IPS DF 4.7 (cell line): Measurements from ENCODE around the gene DCBLD2.
A peak's percentile ranks its signal among the peaks of the same experiment; 100 is the strongest.

Source experiments
- DNase-seq: peaks from one replicate; pipeline ENCODE4 v3.0.0-alpha.2; 2013; ENCODE audit warnings: low spot score; ENCODE audit errors: extremely low read depth

DCBLD2 gene, protein sequence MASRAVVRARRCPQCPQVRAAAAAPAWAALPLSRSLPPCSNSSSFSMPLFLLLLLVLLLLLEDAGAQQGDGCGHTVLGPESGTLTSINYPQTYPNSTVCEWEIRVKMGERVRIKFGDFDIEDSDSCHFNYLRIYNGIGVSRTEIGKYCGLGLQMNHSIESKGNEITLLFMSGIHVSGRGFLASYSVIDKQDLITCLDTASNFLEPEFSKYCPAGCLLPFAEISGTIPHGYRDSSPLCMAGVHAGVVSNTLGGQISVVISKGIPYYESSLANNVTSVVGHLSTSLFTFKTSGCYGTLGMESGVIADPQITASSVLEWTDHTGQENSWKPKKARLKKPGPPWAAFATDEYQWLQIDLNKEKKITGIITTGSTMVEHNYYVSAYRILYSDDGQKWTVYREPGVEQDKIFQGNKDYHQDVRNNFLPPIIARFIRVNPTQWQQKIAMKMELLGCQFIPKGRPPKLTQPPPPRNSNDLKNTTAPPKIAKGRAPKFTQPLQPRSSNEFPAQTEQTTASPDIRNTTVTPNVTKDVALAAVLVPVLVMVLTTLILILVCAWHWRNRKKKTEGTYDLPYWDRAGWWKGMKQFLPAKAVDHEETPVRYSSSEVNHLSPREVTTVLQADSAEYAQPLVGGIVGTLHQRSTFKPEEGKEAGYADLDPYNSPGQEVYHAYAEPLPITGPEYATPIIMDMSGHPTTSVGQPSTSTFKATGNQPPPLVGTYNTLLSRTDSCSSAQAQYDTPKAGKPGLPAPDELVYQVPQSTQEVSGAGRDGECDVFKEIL

DNA sequence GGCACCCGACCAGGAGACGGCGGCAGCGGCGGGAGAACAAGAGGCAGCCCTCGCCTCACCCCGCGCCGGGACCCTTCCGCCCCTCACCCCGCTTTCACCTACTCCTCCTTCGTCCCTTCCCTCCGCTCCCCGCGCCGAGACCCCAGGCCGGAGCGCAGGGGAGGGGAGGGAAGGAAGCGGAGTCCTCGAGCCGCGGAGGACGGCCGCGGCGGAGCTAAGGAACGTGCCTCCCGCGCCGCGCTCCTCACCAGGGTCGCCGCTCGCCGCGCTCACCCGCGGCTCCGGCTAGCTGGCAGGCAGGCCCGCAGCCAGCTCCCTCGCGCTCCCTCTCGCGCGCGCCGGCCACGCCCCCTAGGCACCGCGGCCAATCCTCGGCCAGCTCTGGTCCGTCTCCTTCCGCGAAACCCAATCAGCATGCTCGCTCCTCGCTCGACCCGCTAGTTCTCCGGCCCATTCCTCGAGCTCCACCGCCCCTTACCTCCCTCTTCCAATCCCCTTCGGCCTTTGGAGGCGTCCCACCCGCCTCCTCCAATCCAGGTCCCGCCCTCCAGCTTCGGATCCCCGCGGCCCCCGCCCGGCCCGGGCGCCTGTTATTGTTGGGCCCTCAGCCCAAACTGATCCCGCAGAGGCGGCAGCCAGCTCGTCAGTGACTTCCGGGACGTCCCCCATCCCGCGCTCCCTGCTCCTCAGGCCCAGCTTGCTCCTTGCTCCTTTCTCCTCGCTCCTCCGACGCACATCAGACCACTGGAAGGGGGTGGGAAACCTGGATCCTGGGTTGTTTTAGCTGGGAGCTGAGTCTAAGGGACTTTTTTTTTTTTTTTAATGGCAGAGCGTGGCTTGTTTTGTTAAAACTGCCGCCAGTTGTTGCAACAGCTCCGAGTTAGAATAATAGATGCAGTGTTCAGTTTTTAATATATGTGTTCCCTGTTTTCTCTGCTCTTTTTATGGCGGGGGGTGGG lies at the start of gene DCBLD2:
Gene DCBLD2, minus strand, starts transcription at position 304 of the 959 bp plus-strand sequence. CDS start 369 bp downstream, outside the sequence.
- DNase-seq, result peak; percentile 92

DNA sequence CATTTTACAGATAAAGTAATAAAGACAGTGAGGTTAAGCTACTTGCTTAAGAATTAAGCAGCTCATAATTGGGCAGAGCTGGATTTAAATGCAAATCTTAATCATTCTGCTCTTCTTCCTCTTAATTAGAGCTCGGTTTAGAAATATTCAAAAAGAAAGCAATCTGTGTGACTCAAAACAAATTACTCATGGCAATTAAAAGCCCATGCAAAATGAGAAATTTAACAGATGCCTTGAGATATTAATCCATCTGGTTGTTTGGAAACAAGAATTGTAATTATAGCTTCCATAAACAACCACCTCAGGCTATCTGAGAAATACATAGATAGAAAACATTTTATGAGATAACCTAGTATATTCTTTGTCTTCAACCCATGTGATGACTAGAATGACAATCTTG lies 44.2 kb upstream of the DCBLD2 start:
- DNase-seq, result no peak

DNA sequence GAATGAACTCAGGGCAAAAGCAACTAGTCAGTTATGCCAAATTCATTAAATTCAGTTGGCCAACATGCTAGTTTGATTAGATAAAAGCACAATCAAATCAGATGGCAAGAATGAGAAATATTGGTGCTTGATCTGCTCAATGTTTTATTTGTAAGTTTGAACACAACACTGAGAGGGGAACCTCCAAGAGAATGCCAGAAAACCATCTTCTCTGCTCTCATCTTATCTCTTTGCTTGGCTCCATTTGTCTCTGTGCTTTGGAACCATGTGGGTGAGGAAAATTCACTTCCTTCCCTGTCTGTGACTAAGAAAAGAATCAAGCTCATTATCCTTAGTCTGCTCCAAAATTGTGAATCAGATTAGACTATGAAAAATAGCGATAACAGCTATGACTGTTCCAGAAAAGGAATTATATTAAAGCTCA lies 43.6 kb upstream of the DCBLD2 start:
- no peak for DNase-seq

DNA sequence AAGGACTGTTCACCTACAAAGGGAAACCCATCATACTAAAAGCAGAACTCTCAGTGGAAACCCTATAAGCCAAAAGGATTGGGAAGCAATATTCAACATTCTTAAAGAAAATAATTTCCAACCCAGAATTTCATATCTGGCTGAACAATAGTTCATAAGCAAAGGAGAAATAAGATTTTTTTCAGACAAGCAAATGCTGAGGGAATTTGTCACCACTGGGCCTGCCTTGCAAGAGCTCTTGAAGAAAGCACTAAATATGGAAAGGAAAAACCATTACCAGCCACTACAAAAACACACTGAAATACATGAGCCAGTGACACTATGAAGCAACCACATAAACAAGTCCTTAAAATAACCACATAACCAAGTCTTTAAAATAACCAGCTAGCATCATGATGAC lies 28.9 kb upstream of the DCBLD2 start:
- DNase-seq, result no peak

DNA sequence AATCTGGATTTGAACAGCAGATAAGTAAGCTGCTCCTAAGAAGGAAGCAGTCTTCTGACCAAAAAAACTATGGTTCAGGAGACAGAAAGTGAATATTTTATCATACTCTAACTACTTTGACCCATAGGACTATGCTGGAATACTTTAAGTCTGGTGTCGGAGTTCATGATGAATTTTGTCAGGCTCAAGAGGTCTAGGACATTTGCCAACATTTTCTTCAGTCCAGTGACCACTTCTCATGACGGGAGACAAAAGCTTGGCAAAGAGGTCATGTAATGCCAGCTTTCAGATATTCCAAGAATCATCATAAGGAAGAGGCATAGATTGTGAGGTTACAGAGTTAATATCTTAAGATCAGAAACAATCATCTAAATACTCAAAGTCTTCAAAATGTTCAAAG lies 20.5 kb upstream of the DCBLD2 start:
- DNase-seq, result no peak

DNA sequence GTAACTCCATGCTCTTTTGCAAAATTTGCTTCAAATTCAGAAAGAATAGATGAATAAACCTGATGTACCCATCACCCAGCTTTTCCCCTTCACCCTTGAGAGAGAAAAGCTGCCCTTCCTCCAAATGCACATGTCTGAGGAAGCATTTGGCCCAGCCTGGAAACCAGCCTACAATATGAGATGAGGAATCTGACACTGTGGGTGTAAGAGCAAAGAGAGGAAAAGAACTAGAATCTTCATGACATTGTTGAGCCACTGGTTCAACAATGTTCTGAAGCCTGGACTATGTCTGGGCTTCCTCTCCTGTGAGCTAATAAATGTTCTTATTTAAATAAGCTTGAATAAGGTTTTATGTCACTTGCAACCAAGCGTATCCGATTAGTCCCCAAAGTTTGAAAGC lies 18.7 kb upstream of the DCBLD2 start:
- no peak for DNase-seq

DNA sequence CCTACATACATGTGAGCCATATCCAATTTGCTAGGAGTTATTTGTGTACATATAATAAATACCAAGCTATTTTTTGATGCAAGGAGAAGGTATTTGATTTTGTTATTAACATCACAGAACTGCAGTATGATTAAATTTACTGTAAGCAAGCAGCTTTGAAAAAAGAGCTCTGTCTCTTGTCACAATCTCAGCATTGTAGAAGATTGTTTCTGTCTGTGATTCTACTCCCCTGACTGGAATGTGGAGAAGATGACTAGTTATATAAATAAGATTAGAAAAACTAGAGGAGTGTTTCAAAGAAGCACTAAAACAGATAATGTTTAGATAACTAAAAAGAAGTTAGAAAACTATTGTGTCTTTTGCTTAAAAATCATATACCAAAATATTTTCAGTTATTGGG lies 17.1 kb upstream of the DCBLD2 start:
- no peak for DNase-seq

DNA sequence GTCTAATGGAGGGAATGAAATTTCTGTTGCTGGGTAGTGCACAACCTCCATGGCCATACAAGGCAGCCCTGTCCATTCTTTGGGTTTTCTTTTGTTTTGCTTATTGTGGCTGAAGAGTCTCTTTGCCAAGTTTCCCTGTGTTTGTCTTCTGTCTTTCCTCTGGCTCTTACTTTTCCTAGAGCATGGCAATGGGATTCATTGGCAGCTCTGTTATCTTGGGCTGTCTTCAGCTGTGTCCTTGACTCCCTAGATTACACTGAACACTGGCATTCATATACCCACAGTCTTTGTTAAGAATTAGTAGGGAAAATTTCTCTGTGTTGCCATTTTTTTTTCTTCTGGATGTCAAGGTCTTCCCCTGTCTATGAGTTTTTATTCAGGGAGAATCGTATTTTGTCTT lies 16.1 kb upstream of the DCBLD2 start:
- DNase-seq, result no peak

DNA sequence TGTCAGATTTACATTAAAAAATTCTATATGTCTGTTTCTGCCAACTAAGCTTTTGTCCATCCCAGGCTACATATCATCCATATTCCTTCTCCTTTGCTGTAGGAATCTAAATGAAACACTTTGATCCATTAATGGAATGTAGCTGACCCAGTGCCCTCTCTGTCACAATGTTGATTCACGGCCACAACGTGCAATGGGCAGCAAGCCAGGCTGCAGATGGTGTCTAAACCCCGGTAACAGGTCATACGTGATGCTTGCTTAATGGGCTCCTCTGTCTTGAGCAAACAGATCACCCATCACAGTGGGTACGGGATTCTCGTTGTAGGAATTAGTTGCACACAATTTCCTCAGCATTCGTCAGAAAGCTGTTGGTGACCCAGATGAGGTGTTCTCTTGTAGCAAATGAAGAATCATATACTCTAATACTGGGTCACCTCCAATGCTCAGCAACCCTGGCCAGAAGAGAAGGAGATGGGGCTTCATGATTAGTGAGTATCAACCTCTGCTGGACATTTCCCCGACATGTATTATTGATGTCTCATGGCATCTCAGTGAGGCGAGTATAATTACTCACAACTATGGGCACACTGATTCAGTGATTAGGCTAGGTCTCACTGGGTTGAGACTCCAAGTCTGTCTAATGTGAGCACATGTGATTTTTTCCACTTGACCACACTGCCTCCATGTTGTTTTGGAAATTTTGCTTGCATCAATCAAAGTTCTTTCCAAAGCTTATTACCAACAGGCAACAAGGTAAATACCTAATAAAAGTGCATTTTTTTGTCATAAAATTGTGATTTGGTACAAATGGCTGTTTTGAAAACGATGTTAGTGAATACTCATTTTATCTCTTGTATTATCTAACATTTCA lies 12.9 kb upstream of the DCBLD2 start:
- no peak for DNase-seq

DNA sequence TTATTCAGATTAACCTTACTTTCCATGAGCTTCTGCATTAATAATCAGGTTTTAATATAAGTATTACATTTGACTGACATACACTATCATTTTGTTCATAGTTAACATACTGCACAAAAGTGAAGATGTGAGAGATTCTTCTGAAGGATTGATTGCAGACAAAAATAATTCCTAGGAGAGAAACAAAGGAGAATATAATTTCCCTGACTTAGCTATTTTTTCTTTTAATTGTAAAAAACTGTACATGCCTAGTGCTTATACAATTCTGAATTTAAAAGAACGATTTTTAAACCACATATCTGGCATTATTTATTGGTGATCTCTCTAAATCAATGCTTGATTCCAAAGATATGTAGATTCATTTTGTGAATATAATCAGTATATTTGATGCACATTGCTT lies 11.0 kb upstream of the DCBLD2 start:
- DNase-seq, result no peak

DNA sequence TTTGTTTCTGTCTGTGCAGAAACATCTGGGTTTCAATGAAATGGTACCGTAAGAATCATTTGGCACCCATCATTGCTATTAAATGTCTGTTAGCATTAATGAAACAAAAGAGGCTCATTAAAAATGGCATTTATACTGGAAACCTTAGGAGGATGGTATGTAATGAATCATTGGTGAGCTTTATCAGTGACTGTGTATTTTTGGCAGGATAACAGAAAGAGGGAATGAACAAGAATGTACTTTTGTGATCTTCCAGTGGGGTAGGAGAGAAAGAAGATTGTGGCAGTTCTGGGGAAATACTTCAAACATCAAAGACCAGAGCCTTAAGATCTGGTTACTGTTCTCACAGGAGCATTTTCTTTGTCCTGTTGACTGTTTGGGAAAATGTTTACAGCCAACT lies 4.7 kb upstream of the DCBLD2 start:
- no peak for DNase-seq

DNA sequence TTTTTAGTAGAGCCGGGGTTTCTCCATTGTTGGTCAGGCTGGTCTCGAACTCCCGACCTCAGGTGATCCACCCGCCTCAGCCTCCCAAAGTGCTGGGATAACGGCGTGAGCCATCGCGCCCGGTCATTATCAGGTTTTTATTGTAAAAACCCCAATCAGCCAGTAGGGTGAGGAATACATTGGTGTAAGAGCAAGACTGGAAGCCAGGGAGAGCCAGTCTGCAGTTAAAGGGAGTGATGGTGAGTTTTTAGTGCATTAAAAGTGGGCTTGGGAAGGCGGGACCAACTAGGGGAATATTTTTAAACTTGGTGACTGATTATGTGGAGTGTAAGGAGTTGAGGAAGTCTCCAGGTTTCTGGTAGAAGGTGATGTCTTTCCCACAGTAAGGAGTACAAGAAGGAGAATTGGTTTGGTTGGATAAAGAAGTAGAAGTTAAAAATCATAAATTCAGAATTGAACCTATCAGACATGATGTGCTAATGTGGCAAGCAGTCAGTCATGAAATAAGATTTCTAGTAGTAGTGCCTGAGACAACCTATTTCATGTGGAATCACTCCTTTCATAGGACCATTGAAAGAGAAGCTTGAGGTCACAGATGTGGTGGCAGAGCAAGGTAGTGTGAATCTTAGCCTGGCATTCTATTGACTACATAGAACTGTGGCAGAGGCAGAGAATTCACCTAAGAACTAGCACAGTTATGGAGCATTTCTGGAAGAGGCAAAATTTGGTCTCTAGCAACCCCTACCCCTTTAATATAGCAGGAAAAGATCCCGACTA lies 2.4 kb upstream of the DCBLD2 start:
- no peak for DNase-seq

DNA sequence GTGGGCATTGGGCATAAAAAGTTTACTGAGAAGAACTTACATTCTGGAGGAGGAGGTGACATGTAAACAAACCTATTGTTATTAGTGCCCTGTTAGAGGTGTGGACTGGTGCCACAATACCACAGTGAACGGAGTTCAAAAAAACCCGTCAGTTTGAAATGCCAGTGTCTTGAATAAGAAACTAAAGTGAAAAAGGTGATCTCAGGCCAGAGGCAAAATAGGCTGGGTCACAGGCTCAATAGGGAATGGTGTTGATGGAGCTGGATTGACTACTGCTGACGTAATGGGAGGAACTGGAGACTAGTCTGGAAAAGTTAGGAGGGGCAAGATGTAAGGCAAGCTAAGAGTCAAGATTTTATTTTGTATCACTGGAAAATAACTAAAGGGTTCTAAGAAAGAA lies 1.6 kb upstream of the DCBLD2 start:
- DNase-seq, result no peak

DNA sequence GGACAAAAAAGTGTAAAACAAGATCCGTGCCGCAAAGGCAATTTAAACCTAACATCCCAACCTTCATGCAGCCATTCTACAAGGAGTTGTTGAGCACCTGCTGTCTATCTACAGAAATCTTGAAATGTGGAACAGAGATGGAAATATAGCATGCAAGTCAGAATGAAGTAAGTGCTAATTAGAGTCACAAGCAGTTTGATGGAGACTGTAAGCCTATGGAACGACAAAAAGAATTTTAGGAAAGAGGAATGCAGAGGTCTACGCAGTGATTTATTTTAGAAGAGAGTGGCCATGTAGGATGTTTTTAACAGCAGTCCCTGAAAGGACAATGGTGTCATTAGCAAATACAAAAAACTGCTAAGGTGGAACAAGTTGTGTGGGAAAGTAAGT lies 851 bp upstream of the DCBLD2 start:
- no peak for DNase-seq

DNA sequence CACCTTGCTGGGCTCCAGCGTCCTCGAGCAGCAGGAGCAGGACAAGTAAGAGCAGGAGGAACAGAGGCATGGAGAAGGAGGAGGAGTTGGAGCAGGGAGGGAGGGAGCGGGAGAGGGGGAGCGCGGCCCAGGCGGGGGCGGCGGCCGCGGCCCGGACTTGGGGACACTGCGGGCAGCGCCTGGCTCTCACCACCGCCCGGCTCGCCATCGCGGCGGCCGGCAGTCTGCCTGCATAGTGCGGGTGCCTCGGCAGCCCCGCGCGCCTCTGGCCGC lies 440 bp downstream of the DCBLD2 start:
- DNase-seq, result no peak

DNA sequence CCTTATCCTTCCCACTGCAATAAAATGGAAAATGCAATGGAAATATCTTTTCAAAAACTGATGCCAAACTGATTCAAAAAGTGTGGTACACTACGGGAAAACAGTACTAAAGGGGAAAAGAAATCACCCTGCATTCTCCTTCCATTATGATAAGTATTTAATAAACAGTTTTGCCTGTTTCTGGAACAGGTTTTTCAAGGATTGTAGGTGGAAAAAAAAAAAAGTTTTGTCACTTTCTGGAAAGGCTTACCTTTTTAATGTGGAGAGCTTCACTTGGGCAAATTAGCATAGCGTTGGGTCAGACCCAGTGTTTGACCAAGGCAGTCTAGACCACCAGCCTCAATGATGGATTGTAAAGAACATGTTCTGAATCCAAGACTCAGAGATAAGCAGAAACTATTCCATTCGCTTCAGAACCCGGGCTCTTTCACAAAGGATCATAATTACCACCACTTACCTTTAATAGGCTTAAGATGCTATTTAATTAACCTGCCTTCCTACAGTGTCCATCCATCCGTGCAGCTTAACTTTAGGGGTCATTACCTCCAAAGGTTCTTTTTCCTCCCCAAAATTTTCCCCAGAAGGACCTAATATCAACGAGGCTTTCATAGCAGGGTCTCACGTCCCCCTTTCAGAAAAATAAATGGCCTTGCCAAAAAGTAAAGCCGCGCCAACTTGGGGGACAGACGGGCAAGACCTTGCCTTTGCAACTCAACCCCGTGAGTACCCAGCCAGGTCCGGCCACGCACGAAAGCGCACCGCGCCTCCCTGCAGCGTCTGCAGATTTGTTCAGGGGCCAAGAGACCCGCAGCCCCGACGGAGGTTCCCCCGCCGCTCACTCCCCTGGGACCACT lies 1.0 kb downstream of the DCBLD2 start:
- no peak for DNase-seq

DNA sequence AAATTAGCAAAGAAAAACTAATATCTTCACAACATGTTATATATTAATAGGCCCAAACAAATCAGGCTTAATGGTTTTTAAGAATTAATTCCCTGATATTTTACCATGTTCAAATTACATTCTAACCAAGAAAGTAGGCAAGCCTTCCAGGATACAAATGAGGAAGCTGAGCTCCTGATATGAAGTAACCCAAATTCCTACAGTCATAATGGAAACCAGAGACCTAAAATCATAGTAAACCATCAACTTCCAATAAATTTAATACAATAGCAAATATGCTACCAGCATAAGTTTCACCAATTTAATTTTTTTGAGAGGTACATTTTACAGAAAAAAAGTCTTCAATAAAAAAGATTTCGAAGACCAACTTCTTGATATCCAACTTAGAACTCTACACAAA lies 3.8 kb downstream of the DCBLD2 start:
- no peak for DNase-seq

DNA sequence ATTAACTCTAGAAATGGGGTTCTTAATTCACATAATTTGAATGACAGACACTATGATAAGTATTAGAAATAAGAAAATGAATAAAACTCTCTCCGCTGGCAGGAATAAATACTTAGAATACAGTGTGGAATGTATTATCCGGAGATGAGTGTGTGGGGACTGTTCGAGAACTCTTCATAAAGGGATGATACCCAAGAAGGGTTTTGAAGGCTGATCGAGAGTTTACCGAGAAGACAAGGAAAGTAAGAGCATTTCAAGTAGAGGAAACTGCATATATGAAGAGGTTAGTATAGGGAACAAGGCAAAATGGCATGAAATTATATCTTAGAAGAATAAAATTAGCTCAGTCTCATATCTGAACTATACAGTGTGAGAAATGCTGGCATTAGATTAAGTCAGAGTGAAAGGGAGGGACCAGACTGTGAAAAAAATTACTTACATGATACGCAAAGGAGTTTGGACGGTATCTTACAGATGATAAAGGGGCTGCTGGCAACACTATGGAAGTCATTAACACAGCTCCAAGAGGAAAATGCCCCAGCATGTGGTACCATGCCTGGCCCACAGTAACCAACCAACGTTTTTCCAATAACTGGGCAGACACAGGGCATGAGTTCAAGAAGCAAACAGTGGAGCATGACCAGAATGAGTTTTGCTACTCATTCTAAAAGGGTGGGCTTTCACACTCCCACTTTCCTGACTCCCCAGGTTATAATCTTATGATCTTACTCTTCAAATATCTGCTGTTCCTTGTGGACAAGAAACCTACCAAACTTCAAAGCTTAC lies 6.5 kb downstream of the DCBLD2 start:
- DNase-seq, result no peak
